ENCODE results near the gene ACTL6A.
A peak's percentile ranks its signal among the peaks of the same experiment; 100 is the strongest.

The ACTL6A gene

GRCh38 chr3:179544981-179545645 lies 17.6 kb upstream of the ACTL6A start:
- no peak for TF ChIP-seq CTCF (IDR thresholded peaks at IDR 0.05; ENCODE audit: insufficient read depth, low read length, poor library complexity, severe bottlenecking)
- DNase-seq (ENCODE audit: extremely low read depth, insufficient read length) = no peak
- H3K27me3 ChIP-seq (replicated peaks; ENCODE audit: control insufficient read depth, insufficient read depth, low read length) = no peaks in the 10 kb centered on the region
- H3K36me3 ChIP-seq (ENCODE audit: control insufficient read depth, insufficient read depth, low read length) = no peaks in the 10 kb centered on the region
- no peak overlapping the region for H3K4me3 ChIP-seq (replicated peaks; ENCODE audit: low read depth, low read length)

GRCh38 chr3:179546814-179547241 lies 15.9 kb upstream of the ACTL6A start:
- no peak for DNase-seq (ENCODE audit: extremely low read depth, insufficient read length)
- H3K4me3 ChIP-seq (replicated peaks; ENCODE audit: low read depth, low read length) = no peak overlapping the region

GRCh38 chr3:179551349-179552105 lies 11.2 kb upstream of the ACTL6A start:
- no peak overlapping the region for H3K4me3 ChIP-seq (replicated peaks; ENCODE audit: low read depth, low read length)
- no peak for TF ChIP-seq CTCF (IDR thresholded peaks at IDR 0.05; ENCODE audit: insufficient read depth, low read length, poor library complexity, severe bottlenecking)
- DNase-seq (ENCODE audit: extremely low read depth, insufficient read length) = no peak
- H3K36me3 ChIP-seq (ENCODE audit: control insufficient read depth, insufficient read depth, low read length) = no peaks in the 10 kb centered on the region
- H3K27me3 ChIP-seq (replicated peaks; ENCODE audit: control insufficient read depth, insufficient read depth, low read length) = no peaks in the 10 kb centered on the region

More at GRCh38 chr3:179546814-179547241, 15.9 kb upstream of the ACTL6A start:
- Histone ChIP-seq H3K36me3 (ENCODE audit: control insufficient read depth, insufficient read depth, low read length) (no peaks in the 10 kb centered on the region), H3K27me3 (replicated peaks; ENCODE audit: control insufficient read depth, insufficient read depth, low read length) (no peaks in the 10 kb centered on the region)
- no peak for TF ChIP-seq CTCF (IDR thresholded peaks at IDR 0.05; ENCODE audit: insufficient read depth, low read length, poor library complexity, severe bottlenecking)

GRCh38 chr3:179558742-179559364 lies 3.9 kb upstream of the ACTL6A start:
- Histone ChIP-seq H3K27me3 (replicated peaks; ENCODE audit: control insufficient read depth, insufficient read depth, low read length) (no peaks in the 10 kb centered on the region), H3K36me3 (ENCODE audit: control insufficient read depth, insufficient read depth, low read length) (no peaks in the 10 kb centered on the region), H3K4me3 (replicated peaks; ENCODE audit: low read depth, low read length) (no peak overlapping the region)
- no peak for DNase-seq (ENCODE audit: extremely low read depth, insufficient read length)
- peak; percentile 82 for TF ChIP-seq CTCF (IDR thresholded peaks at IDR 0.05; ENCODE audit: insufficient read depth, low read length, poor library complexity, severe bottlenecking)

- TF ChIP-seq CTCF (IDR thresholded peaks at IDR 0.05; ENCODE audit: insufficient read depth, low read length, poor library complexity, severe bottlenecking) = no peak
- H3K36me3 ChIP-seq (ENCODE audit: control insufficient read depth, insufficient read depth, low read length) = no peaks in the 10 kb centered on the region
- no peak for DNase-seq (ENCODE audit: extremely low read depth, insufficient read length)
- no peaks in the 10 kb centered on the region for H3K27me3 ChIP-seq (replicated peaks; ENCODE audit: control insufficient read depth, insufficient read depth, low read length)
- no peak overlapping the region for H3K4me3 ChIP-seq (replicated peaks; ENCODE audit: low read depth, low read length)
These were observed 1.9 kb upstream of the ACTL6A start for GRCh38 chr3:179560791-179561190.

All from GM06990 (cell line).